HCT116 (cell line): ENCODE data around the gene SLC15A3. TPM values are rescaled to one million over a fixed set of nuclear protein-coding genes. Genes with fewer than 3 reads are reported as not detected.

Source experiments
- ATAC-seq: fragments of 200-7000 bp; cut with Tn5 transposase; 2 replicates; pipeline ENCODE4 v1.9.1; 2020; ENCODE audit warnings: mild to moderate bottlenecking, moderate library complexity
- BruUV-seq: library from RNA; stranded (reverse); fragments of 400-500 nt; replicated peaks from 2 replicates; lab custom pipeline; 2021; lab: Mats Ljungman, UMichigan
- CTCF ChIA-PET: fragments of 300-600 bp; sonication (Branson Sonifier 250); formaldehyde crosslinking; loops from one replicate; lab custom pipeline; 2021; ENCODE audit warnings: antibody characterized with exemption; lab: Charles Lee
- POLR2A ChIA-PET: fragments of 300-600, 350-600 bp; sonication (Branson Sonifier 250); formaldehyde crosslinking; loops from one replicate; lab custom pipeline; 2021; ENCODE audit warnings: antibody characterized with exemption; lab: Charles Lee
- RAD21 ChIA-PET, 2 experiments: fragments of 300-600 bp; sonication (Branson Sonifier 250); formaldehyde crosslinking; loops; one replicate each; lab custom pipeline; 2023; ENCODE audit warnings: low total read pairs in 2 of 2; ENCODE audit not compliant: uncharacterized antibody in 2 of 2, unreplicated experiment in 2 of 2, low non-redundant PET in 1 of 2; lab: Charles Lee
- DNase-seq: peaks from one replicate; pipeline ENCODE4 v3.0.0-alpha.2; 2010; ENCODE audit warnings: low read depth, low spot score
- H2AFZ ChIP-seq: fragments of 200-600 bp; shearing (Covaris generic), sonication (generic); 2 replicates; pipeline ENCODE4 v1.6.1; 2017; ENCODE audit warnings: low read depth, mixed run types, mixed read lengths, antibody characterized with exemption, low read length; ENCODE audit not compliant: poor library complexity, severe bottlenecking
- H3K27ac ChIP-seq: 2 replicates; pipeline ENCODE4 v1.5.1; 2012; ENCODE audit warnings: low read depth, low read length
- H3K27me3 ChIP-seq: fragments of 200-600 bp; sonication (generic); 2 replicates; pipeline ENCODE4 v1.6.1; 2016; ENCODE audit warnings: mixed run types, low read length, mixed read lengths; ENCODE audit not compliant: insufficient read depth
- H3K36me3 ChIP-seq, 2 experiments: fragments of 200-500 bp in 1 of 2; fragments of 200-600 bp in 1 of 2; sonication (Bioruptor generic) in 1 of 2; sonication (generic) in 1 of 2; 2 replicates each; pipeline versions ENCODE4 v1.5.1 to v1.6.1; 2014 to 2016; ENCODE audit warnings: low read length in 2 of 2, inconsistent platforms in 1 of 2, mixed read lengths in 1 of 2, mixed run types in 1 of 2; ENCODE audit not compliant: insufficient read depth in 2 of 2, control insufficient read depth in 1 of 2
- H3K4me1 ChIP-seq, 2 experiments: fragments of 200-600 bp in 1 of 2; sonication (generic) in 1 of 2; 2 replicates each; pipeline versions ENCODE4 v1.5.1 to v1.6.1; 2012 to 2017; ENCODE audit warnings: low read length in 2 of 2, inconsistent platforms in 1 of 2, mild to moderate bottlenecking in 1 of 2, mixed read lengths in 1 of 2, mixed run types in 1 of 2, moderate library complexity in 1 of 2; ENCODE audit not compliant: insufficient read depth in 2 of 2, control insufficient read depth in 1 of 2
- H3K4me2 ChIP-seq: fragments of 200-600 bp; sonication (generic); 2 replicates; pipeline ENCODE4 v1.6.1; 2017; ENCODE audit warnings: mixed run types, low read length, mixed read lengths
- H3K4me3 ChIP-seq, 2 experiments: fragments of 200-600 bp in 1 of 2; sonication (generic) in 1 of 2; replicated peaks in 1 of 2; 2 replicates each; pipeline ENCODE4 v1.5.1; 2011 to 2016; ENCODE audit warnings: low read length in 2 of 2, control low read depth in 1 of 2, low read depth in 1 of 2, mild to moderate bottlenecking in 1 of 2, mixed read lengths in 1 of 2, mixed run types in 1 of 2
- H3K79me2 ChIP-seq: fragments of 200-600 bp; sonication (generic); 2 replicates; pipeline ENCODE4 v1.6.1; 2017; ENCODE audit warnings: mild to moderate bottlenecking, mixed run types, low read length, moderate library complexity, mixed read lengths; ENCODE audit not compliant: insufficient read depth
- H3K9ac ChIP-seq: fragments of 200-600 bp; sonication (generic); 2 replicates; pipeline ENCODE4 v1.6.1; 2016; ENCODE audit warnings: low read length, mixed read lengths
- H3K9me2 ChIP-seq: fragments of 200-600 bp; sonication (generic), shearing (Covaris generic); 2 replicates; pipeline ENCODE4 v1.6.1; 2017; ENCODE audit warnings: mixed run types, mild to moderate bottlenecking, moderate library complexity; ENCODE audit not compliant: insufficient read depth
- H3K9me3 ChIP-seq, 2 experiments: fragments of 200-500 bp in 1 of 2; fragments of 200-600 bp in 1 of 2; sonication (Bioruptor generic) in 1 of 2; sonication (generic) in 1 of 2; 2 replicates each; pipeline ENCODE4 v1.6.1; 2014 to 2017; ENCODE audit warnings: low read length in 2 of 2, mixed read lengths in 2 of 2, inconsistent platforms in 1 of 2, low read depth in 1 of 2, mild to moderate bottlenecking in 1 of 2, mixed run types in 1 of 2, moderate library complexity in 1 of 2; ENCODE audit not compliant: control insufficient read depth in 1 of 2, insufficient read depth in 1 of 2
- H4K20me1 ChIP-seq: fragments of 200-600 bp; sonication (generic), shearing (Covaris generic); 2 replicates; pipeline ENCODE4 v1.6.1; 2017; ENCODE audit warnings: mixed run types, mild to moderate bottlenecking, moderate library complexity; ENCODE audit not compliant: insufficient read depth
- CBX3 ChIP-seq: IDR thresholded peaks from 2 replicates; pipeline ENCODE4 v1.6.1; 2012; ENCODE audit warnings: low read depth
- SIN3A ChIP-seq: IDR thresholded peaks from 2 replicates; pipeline ENCODE4 v1.6.1; 2012; ENCODE audit warnings: low read depth
- ZBTB33 ChIP-seq: IDR thresholded peaks from 2 replicates; pipeline ENCODE4 v1.6.1; 2011; ENCODE audit warnings: mild to moderate bottlenecking, low read length, moderate library complexity; ENCODE audit not compliant: insufficient replicate concordance; ENCODE audit errors: extremely low read depth
- intact Hi-C: fragments of 100-400 bp; cut with micrococcal nuclease; formaldehyde crosslinking; loops from 2 replicates; pipeline ENCODE4 v1.10.0; 2022
- total RNA-seq: library from RNA; stranded (reverse); gene quantifications from one replicate; pipeline ENCODE4 v1.2.1, GENCODE V29; 2021; ENCODE audit not compliant: unreplicated experiment

The SLC15A3 gene
- total RNA-seq, 1 experiment from 2014 or later: not detected

DNA sequence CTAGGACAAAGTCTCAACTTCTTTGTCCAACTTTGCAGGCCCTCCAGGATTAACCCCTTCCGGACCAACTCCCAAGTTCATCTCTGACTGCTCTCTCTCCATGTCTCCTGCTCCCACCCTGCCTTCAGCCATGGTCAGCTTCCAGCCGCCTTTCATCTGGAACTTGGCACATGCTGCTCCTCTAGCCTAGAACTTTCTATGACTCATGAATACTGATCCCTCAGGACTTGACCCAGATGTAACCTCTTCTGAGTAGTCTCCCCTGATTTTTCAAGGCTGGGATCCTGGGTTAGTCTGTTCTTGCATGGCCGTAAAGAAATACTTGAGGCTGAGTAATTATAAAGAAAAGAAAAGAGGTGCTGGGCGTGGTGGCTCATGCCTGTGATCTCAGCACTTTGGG lies 5.2 kb upstream of the SLC15A3 start:
- POLR2A ChIA-PET: no interaction called here
- no peaks in the 10 kb centered on the region for H3K9me2 ChIP-seq
- no peak for TF ChIP-seq SIN3A
- TF ChIP-seq CBX3: no peak
- TF ChIP-seq, all 23 proteins: peak for 0
- H3K4me3 ChIP-seq: no peak overlapping the region
- H2AFZ ChIP-seq: no peak overlapping the region
- H3K27ac ChIP-seq: no peak overlapping the region
- intact Hi-C loops: no loop called here
- no peaks in the 10 kb centered on the region for H3K9me3 ChIP-seq
- ChIA-PET CTCF (no interaction called here), RAD21 (no interaction called here)
- H4K20me1 ChIP-seq: no peaks in the 10 kb centered on the region
- no peak overlapping the region for H3K4me2 ChIP-seq
- no peaks in the 10 kb centered on the region for H3K36me3 ChIP-seq
- ATAC-seq (no peak), DNase-seq (no peak)
- H3K4me1 ChIP-seq: no peaks in the 10 kb centered on the region
- H3K9ac ChIP-seq: no peak overlapping the region
- no peaks in the 10 kb centered on the region for H3K79me2 ChIP-seq
- BruUV-seq: no TSS peak
- H3K27me3 ChIP-seq: 0 out of 2 replicates have a peak, but pooled peaks cover 1% of the 10 kb centered on the region

GRCh38 chr11:60955571-60955970 lies 3.6 kb upstream of the SLC15A3 start:
- intact Hi-C loops: no loop called here
- no peak for TF ChIP-seq ZBTB33
- RAD21 ChIA-PET: no interaction called here
- Histone ChIP-seq H3K79me2 (no peaks in the 10 kb centered on the region), H3K9me2 (no peaks in the 10 kb centered on the region), H3K9ac (no peak overlapping the region), H2AFZ (no peak overlapping the region), H4K20me1 (no peaks in the 10 kb centered on the region), H3K36me3 (no peaks in the 10 kb centered on the region), H3K27ac (no peak overlapping the region), H3K9me3 (no peaks in the 10 kb centered on the region), H3K4me1 (no peaks in the 10 kb centered on the region), H3K4me3 (no peak overlapping the region), H3K27me3 (no peaks in the 10 kb centered on the region), H3K4me2 (no peak overlapping the region)
- POLR2A ChIA-PET: no interaction called here
- CTCF ChIA-PET: no interaction called here
- DNase-seq (no peak), ATAC-seq (no peak)
- no TSS peak for BruUV-seq
